ENCODE measurements around the gene ACOT2. TPM values are rescaled to one million over a fixed set of nuclear protein-coding genes. Genes with fewer than 3 reads are reported as not detected.

ACOT2 gene
- 38.7 to 54.0 TPM (median 52.6 TPM) in 5 replicates for total RNA-seq (2022; extraction: Qiagen RNA extraction; ENCODE audit: low read depth)

GRCh38 chr14:73569185-73569958, at the start of gene ACOT2:
Gene ACOT2, plus strand, starts transcription at chr14:73569213. Its CDS starts 28 bp downstream, at chr14:73569241.

GRCh38 chr14:73591690-73592449, 22.9 kb downstream of the ACOT2 start, which contains the start of gene ACOT4:
Gene ACOT4, plus strand, starts transcription at chr14:73591873. Its CDS starts 87 bp downstream, at chr14:73591960.

GRCh38 chr14:73612339-73613045, 43.5 kb downstream of the ACOT2 start, which contains the start of gene ACOT6:
Gene ACOT6, plus strand, starts transcription at chr14:73612517. Its CDS starts 55 bp downstream, at chr14:73612572.

Other genes with a start within 250 kb of the ACOT2 start
- 33.4 to 41.5 TPM (median 38.9 TPM) in 5 replicates for gene NUMB, start 110.7 kb upstream of the ACOT2 start, total RNA-seq (2022; extraction: Qiagen RNA extraction; ENCODE audit: low read depth)
- 16.8 to 27.5 TPM (median 26.7 TPM) in 5 replicates for gene RIOX1, start 78.3 kb upstream of the ACOT2 start, total RNA-seq (2022; extraction: Qiagen RNA extraction; ENCODE audit: low read depth)
- 5.7 to 7.8 TPM (median 6.7 TPM) in 5 replicates for gene ACOT1, start 32.1 kb upstream of the ACOT2 start, total RNA-seq (2022; extraction: Qiagen RNA extraction; ENCODE audit: low read depth)
- gene HEATR4, start 10.3 kb upstream of the ACOT2 start, total RNA-seq (2022; extraction: Qiagen RNA extraction; ENCODE audit: low read depth) = not detected in 5 replicates
- 1.9 to 2.4 TPM (median 2.0 TPM) in 5 replicates for gene ACOT4, start 22.7 kb downstream of the ACOT2 start, total RNA-seq (2022; extraction: Qiagen RNA extraction; ENCODE audit: low read depth)
- gene ACOT6, start 43.3 kb downstream of the ACOT2 start, total RNA-seq (2022; extraction: Qiagen RNA extraction; ENCODE audit: low read depth) = not detected in 5 replicates
- gene DNAL1, start 75.8 kb downstream of the ACOT2 start, total RNA-seq (2022; extraction: Qiagen RNA extraction; ENCODE audit: low read depth) = 7.9 to 19.8 TPM (median 9.7 TPM) in 5 replicates
- gene PNMA1, start 145.2 kb downstream of the ACOT2 start, total RNA-seq (2022; extraction: Qiagen RNA extraction; ENCODE audit: low read depth) = 52.5 to 66.9 TPM (median 60.7 TPM) in 5 replicates

Data from A549 treated with ZK216348 at 1 μM for 4 hours (cell line).